HT1080 (cell line): ENCODE measurements around the gene HOXA7. TPM values are rescaled to one million over a fixed set of nuclear protein-coding genes. Genes with fewer than 3 reads are reported as not detected.

Experiments
- DNase-seq: peaks from one replicate; pipeline ENCODE4 v3.0.0-alpha.2; 2015; ENCODE audit warnings: low read depth
- total RNA-seq: library from RNA; depleted of rRNA; stranded (reverse); fragments of >200 nt; shearing (Covaris generic); gene quantifications from 2 replicates; pipeline ENCODE4 v1.2.3, GENCODE V29; 2014

HOXA7 gene
- total RNA-seq, 1 experiment from 2014 or later = not detected

DNA sequence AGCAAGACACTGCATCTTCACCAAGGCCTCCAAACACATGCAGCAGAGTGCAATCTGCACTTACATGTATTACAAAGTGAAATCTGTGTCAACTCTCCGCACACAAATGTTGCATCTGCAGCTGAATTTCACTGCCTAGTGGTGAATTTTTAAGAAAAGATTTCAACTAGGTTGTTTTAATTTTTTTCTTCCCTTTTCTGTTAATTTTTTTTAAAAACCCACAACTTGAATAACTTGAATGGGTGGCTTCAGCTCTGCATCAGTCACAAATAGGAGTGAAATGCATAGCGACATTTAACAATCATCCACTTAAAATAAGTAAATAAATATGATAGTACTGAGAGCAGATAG, 37.5 kb upstream of the HOXA7 start:
- no peak for DNase-seq

DNA sequence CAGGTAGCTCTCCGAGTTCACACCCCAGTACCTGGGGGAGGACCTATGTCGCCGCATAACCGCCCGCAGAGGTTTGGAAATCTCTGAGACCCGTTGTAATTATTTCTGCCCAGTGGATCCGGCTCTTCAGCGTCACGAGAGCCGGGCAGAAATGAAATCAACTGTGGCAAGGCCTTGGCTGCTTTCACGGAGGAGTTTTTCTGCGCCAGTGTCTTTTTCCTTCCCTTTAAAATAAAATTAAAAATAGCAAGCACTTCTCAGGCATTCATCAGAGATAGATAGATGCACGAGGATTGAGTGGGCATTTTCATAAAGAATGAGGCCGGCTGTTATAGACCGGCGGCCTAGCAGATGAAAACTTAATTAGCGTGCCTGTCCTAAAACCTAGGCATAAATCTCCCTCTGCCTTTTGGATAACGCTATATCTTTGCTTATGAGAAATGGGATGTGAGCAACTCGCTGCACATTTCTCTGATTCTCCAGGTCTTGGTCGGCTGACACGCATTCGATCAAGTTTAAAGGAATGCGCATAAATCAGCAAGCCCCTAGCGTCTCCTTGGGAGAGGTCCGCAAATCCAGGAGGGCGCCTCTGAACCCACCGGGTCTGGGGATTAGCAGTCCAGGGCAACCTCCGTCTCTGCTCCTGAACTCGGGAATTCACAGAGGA, 37.0 kb upstream of the HOXA7 start:
- DNase-seq = no peak

DNA sequence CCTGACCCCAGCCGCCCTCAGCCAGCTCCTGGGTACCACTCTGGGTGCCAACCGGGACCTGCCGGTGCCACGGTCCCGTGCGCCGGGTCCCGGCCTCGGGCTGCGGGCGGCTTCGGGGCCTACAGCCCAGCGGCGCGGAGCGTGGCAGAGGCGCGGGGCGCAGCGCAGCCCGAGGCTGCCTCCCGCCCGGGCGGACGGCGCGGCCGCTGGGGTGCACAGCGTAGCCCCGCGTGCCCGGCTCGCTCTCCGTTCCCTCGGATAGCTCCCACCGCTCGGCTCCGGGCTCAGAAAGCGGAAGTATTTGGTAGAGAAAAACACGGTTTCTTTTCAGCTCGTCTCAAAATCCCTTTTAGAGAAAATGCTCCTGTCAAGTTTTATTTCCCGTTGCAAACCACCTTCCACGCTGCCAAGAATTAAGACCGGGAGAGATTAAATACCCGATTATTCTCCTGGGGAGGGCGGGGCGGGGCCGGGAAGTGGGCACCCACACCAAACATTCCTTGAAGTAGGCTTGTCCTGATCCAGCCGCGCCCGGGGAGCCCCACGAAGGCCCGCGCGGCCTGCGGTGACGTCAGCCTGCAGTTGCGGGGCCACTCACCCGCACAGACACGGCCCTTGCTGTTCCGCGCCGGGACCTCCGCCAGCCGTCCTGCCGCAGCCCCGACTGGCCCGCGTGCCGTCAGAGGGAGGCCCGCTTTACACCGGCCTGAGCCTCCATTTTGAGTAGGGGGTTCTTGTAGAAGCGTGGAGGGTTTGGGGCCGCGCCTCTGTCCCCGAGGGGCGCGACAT, 36.3 kb upstream of the HOXA7 start:
- no peak for DNase-seq

DNA sequence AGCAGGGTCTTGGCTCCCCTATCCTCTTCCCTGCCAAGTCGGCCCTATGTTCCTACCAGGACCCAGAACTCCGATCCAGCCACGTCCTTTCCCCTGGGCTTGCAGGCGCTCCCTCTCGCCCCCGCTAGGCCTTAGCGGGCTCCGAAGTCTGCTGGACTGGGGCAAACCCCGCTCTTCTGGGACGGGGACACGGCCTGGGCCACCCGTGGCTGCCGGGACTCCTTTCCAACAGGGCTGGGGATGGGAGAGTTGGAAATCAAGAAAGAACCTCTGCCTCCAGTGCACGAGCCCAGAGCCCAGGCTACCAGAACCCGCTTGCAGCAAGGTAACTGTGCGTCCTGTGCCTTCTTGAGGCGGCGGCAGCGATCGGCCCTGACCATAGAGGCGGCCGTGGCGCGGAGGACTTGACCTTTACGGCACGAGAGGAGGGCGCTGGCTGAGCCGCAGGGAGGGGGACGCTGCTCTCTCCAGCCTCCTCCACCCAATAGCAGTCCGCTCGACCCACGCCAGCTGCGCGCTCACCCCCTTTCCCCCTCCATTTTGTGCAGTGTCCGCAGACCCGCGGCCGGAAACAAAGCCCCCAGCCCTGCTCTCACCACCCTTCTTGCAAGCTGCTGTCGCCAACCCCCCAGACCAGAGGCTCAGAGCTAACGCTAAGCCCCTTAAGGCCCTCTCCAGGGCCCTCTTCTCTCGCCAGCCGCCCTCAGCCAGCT, 35.5 kb upstream of the HOXA7 start:
- DNase-seq = no peak

DNA sequence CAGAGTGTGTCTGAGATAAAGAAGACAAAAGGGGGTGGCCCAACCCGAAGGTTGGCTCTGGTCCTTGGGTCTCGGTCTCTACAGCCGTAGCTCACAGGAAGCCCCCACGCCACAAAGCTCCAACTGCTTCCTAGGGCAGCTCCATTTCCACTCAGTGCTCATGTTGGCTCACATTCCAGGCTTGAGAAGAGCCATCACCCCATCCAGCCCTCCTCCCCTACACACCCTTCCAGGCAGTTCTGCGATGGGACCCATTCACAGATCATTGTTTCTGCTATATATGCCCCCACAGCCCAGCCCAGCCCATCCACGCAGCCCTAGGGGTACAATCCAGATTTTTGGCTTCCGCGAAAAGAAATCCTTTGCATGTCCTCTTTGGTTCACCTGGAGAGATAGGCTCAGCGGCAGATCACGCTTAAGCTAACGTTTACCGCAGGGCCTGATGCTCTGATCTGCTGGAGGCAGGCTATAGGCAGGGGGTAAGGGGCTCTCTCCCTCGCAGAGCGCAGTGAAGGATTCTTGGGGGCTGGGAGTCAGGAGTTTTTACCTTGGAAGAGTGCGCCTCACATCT, 34.8 kb upstream of the HOXA7 start:
- DNase-seq = no peak

DNA sequence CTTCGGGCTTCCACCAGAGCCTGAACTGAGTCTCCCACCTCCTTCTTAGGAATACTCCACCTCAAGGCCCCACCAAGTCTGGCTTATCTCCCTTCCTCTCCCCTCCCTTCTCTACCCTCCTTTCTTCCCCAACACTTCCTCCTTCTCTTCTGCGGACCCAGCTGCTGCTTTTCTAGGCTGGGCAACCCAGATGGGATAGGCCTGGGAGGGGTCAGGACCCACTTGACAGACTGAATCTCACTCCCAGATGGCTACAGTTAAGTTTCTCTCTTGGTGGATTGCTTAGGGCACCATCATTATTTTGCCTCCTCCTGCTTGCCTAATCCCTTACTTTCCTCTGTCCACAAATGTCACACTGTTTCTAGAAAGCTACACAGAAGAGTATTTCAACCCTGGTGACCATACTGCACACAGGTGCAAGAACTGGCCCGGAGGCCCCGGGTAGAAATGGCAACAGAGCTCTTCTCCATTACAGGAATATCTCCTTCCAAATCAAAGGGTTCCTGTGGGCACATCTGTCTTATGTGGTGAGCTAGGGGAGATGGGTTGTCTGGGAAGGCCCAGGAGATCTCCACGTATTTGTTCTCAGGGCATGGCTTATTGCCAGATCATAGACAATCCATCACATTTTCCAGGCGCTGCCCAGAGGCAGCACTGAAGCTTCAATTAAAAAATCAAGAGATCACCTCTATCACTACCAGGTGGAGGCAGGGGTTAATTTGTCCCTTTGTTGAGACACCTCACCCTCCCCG, 33.7 kb upstream of the HOXA7 start:
- DNase-seq = no peak

DNA sequence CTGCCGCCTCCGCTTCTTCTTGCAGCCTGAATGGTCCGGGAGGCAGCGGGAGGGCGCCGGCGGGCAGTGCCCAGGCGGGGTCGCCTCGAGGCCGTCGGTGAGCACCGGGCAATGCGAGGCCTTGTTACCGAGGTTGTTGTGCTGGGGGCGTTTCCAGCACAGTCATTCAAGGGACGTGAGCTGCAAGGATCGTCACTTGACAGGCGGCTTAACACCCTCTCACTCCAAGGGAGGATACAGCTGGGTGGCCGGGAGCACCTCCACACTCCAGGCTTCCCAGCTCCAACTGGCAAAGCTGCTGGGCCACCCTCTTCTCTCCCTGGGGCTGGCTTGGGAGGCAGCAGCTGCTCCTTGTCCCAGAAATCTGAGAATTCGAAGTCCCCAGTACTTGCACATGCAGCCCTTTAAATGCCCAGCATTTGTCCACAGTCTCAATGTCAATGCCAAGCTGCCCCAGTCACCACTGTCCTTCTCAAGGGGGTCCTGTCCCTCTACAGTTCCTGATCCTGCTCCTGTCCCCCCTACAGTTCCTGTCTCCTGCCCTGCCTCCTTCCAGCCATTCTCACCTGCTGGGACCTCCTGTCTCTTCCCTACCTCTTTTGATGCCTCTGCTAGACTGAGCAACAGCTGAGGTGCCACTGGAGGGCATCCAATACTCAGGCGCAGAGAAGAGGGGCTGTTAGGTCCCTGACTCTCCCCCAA, 33.0 kb upstream of the HOXA7 start:
- DNase-seq = no peak

DNA sequence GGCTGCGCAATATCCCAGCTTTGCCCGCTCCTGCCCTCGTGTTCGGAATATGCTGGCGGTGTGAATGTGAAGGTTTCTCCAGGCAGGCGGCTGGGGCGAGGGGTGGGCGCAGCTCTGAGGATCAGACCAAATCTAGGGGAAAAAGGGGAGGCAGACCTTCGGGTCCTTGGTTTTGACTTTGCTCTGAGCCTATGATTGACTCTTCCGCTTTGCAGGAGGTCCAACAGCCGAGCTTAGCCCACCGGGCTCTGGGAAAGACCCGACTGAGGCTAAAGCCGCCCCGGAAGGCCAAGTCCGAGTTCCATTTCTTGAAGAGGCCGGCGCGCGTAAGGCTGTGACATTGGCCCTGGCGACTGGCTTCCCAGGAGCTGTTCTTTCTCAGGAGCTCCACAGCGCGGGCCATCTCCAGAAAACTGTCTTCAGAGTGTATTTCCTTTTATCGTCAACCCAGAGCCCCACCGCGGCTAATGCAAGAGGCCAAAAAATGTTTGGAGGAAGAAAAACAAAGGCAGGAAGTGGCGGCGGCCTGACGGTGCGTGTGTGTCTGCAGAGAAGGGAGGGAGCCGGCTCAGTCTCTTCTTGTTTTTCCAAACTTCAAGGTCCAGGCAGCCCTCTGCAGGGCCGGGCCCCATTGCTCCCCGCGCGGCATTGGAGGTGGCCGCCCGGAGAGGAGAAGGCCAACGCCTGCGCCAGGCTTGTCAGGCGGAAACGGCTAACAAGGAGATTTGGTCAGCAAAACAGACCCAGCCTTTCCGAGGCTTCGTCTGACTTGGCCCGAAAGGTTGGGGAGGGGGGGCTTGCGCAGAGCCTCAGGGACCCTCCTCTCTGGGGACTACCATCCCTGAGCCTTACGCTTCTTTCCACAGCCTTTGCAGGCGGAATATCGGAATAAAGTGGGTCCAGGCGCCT, 32.2 kb upstream of the HOXA7 start:
- no peak for DNase-seq

DNA sequence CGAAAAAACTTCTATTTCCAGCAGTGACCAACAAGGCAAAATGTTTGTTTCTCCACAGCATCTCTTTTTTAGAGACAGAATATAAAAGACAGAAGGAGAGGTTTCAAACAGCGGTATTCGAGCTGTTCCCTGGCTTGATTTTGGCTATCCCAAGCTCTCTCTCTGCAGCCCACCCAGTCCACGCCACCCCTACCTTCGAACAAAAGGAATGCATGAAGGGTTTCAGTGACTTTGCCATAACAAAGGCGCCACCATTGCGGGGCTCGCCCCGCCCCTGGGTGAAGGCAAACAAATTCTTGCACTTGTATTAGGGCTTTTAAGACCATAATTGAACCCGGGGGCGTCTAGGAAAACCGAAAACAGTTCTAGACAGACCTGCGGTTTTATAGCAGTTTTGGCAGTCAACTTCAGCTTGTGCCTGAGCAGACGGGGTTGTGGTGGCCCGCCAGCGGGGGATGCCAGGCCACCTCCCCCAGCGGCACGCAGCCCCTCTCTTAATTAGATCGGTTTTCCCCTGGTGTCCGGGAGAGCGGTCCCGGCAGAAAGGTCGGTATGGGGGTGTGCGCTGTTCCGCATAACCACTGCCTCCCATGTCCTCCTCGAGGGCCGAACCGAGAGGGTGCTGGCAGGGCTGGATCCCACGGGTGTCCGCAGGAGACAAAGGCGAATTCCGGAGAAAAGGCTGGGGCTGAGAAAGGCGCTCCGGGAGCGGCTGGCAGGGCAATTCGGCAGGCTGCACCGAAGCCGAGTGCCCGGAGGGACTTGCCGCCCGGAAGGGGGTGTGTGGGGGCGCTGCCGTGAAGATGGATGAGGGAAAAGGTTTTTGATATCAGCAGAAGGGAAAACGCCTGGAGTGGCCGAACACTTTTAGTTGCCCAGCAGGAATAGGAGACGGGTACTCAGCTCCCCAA, 31.3 kb upstream of the HOXA7 start:
- DNase-seq = no peak

DNA sequence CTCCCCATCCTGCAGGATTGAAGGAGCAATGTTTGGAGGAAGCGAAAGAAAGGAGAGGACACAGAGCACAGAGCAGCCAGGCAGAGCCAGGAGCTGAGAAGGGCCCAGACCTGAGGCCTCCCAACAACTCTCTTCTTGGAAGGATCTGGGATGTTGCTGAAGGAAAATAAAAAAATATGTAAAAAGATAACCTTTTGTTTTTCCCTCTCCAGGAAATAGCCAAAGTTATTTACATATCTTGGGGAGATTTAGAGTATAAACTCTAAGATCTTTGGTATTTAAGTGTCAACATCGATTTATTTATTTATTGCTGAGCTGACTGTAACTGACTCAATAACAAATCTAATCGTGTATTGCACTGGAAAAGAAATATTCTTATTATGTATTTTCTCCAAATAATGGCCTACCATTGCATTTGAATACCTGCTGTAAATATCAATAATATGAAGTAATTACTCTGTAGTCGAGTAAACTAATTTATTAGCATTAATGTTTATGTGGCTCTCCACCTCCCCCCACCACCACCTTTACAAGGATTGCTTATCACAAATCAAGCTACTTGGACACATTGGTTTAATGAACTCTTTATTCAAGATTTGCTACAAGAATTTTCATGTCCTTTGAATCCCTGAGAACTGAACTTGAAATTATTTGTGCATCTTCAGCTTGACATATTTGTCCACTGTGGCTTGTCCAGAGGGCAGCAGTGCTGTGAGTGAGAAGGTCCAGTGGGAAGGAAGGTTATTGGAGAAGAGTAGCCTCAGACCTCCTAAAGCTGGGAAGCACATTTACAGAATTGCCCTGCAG, 30.4 kb upstream of the HOXA7 start:
- no peak for DNase-seq

DNA sequence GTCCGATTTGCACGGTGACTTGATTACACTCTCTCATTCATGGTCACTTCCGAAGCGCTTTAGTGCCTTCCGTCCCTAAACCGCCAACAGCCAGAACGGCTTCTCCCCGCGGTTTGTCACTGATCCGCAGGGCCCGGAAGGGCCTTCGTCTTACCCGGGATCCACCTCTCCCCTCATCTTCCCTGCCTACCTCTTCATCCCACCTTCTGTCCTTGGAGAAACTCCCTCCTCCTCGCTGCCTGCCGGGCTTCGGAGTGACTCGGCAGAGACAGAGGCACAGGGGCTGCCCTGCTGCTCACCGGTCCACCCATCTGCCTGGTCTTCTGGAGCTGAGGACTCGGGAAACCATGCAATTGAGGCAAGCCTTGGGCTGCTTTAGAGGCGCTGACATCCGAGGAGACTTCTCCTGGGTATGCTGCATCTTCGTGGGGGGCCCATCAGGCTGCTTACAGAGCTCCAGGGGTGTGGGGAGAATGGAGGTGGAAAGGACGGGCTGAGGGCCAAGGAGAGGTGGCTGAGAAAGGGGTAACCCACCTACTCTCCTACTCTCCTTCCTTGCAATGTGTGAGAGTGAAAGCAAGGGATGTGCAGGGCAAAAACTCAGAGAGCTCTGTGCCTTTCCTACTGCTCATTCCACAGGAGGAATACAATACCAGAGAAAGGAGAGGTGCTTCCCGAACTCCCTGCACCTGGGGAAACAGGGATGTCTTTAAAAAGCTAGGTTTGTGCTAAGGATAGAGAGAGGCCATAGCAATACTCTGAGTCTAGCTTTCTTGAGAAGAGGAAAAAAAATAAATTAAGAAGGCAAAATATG, 29.6 kb upstream of the HOXA7 start:
- no peak for DNase-seq

DNA sequence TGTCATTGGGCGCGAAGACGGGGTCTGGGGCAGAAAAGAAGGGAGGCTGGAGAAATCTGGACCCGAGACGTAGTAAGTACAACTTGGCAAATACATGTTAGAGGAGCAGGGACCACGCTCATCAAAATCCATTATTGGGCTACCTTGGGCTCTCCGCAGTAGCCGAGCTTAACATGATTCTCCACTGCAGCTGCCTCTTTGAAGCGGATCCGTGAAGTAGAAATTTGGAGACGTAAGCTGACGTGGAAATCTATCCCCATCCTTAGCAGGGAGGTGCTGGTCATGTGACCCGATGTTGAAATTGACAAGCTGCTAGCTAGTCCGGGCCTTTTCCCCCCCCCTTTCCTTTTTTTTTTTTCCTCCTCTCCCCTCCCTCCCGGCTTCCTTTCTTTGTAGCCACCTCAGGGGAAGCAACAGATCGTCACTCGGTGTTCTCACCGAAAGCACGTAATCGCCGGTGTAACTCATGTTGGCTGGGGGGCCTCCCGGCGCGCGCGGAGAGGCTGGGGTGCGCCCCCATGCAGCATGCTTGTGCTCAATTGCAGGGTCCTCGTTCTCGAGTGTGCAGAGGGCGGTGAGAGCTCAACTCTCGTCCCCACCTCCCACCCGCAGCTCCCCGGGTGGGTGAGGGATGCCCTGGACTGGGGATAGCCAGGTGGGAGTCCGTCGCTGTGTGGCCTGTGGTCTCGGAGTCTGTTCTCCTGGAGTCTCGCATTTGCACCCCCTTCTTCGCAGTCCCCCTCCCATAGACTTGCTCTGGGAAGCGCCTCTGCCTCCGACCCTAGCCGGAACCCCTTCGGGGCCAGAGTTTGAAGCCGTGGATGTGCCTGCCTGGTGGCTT, 28.8 kb upstream of the HOXA7 start, which contains the start of gene HOXA11:
Gene HOXA11, minus strand, starts transcription at position 220 of the 841 bp plus-strand sequence. Its CDS starts 88 bp downstream, at position 132.
- no peak for DNase-seq

DNA sequence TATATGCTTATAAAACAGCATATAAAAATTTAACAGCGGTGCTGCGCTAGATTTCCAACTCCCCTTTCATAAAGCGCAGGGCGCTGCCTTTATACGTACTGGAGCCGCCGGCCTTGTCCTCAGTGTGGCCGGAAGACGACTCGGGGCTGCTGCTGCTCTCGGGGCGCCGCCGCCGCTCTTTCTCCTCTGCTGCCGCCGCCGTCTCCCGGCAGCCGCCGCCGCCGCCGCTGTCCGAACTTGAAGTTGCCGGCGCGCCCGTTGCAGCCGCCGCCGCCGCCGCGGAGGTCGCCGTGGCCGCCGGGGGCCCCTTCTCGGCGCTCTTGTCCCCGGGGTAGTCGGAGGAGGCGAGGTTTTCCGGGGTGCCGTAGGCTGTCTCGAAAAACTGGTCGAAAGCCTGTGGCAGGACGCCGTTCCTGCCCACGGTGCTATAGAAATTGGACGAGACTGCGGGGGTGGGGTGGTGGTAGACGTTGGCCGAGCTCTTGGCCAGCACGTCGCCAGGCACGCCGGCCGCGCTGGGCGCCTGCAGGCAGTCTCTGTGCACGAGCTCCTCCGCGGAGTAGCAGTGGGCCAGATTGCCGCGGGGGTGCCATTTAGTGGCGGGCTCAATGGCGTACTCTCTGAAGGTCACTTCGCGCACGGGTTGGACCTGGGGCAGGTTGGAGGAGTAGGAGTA, 28.0 kb upstream of the HOXA7 start:
- no peak for DNase-seq

DNA sequence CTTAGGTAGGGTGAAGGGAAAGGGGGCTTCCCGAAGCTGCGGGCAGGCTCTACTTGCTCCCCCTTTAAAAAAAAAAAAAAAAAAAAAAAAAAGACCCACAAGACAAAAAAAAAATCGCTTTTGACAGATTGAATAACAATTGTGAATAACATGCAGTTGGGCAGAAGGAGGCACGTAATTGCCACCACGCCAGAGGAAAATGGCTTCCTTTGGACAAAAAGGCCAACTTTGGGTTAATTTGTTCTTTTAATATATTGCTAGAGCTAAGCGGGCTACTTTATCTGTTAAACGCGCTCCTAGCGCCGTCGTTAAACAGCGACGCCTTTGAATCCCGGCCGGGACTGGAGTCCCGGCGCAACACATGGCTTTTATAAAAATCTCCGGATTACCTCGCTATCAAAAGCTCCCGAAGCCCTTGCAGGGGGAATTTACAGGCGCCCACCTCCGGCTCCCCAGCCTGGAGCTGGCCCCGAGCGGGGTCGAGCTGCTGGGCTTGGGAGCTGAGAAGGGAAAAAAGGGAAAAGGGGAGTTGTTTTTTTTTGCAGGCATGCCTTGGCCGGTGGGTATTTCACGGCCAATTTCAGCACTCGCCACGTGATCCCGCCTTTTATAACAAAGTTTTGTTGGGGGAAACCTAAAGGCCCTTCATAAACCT, 27.3 kb upstream of the HOXA7 start:
- no peak for DNase-seq
